Left ventricle myocardium inferior (tissue), 1 donor: ENCODE results near the gene HYDIN. TPM values are rescaled to one million over a fixed set of nuclear protein-coding genes. Genes with fewer than 3 reads are reported as not detected.

Experiments
- DNase-seq: peaks from one replicate; pipeline ENCODE4 v3.0.0-alpha.2; 2020
- H3K27ac ChIP-seq: fragments of 200-600 bp; replicated peaks from 2 replicates; pipeline ENCODE4 v1.8.0; 2021
- H3K27me3 ChIP-seq: fragments of 200-600 bp; 2 replicates; pipeline ENCODE4 v1.8.0; 2021; ENCODE audit warnings: low read depth
- H3K36me3 ChIP-seq: fragments of 200-600 bp; 2 replicates; pipeline ENCODE4 v1.8.0; 2021
- H3K4me1 ChIP-seq: fragments of 200-600 bp; 2 replicates; pipeline ENCODE4 v1.8.0; 2021
- H3K4me3 ChIP-seq: fragments of 200-600 bp; 2 replicates; pipeline ENCODE4 v1.8.0; 2021; ENCODE audit warnings: mild to moderate bottlenecking, moderate library complexity
- H3K9me3 ChIP-seq: fragments of 200-600 bp; replicated peaks from 2 replicates; pipeline ENCODE4 v1.8.0; 2021
- CTCF ChIP-seq: fragments of 200-600 bp; IDR thresholded peaks from 2 replicates; pipeline ENCODE4 v1.8.0; 2021; ENCODE audit warnings: antibody characterized with exemption, mild to moderate bottlenecking, borderline replicate concordance
- intact Hi-C: fragments of 100-400 bp; cut with micrococcal nuclease; formaldehyde crosslinking; loops from one replicate; pipeline ENCODE4 v1.11.0; 2022
- total RNA-seq: library from RNA; stranded (reverse); fragmentation: NEBNext Ultra II Directional; extraction: Animal tissue kit (Norgen Biotek cat#: 25700); gene quantifications from one replicate; pipeline ENCODE4 v1.2.1, GENCODE V29; 2021
- donor health status: DM: no; HTN: yes; CAD: no; lungs with severe emphysema.

HYDIN gene
- total RNA-seq, 1 donor from 2014 or later = 1.6 TPM

GRCh38 chr16:71254832-71255525 is 24.5 kb upstream of the HYDIN start:
- H3K9me3 ChIP-seq = no peaks in the 10 kb centered on the region
- intact Hi-C loops = no loop called here
- DNase-seq = no peak

GRCh38 chr16:71250461-71251235 is 20.1 kb upstream of the HYDIN start:
- intact Hi-C loops = no loop called here
- no peak overlapping the region for H3K4me3 ChIP-seq
- no peaks in the 10 kb centered on the region for H3K9me3 ChIP-seq
- no peak for TF ChIP-seq CTCF
- H3K4me1 ChIP-seq = no peaks in the 10 kb centered on the region
- DNase-seq = no peak
- H3K27me3 ChIP-seq = peaks cover 4% of the 10 kb centered on the region
- H3K27ac ChIP-seq = no peak overlapping the region
- no peaks in the 10 kb centered on the region for H3K36me3 ChIP-seq

More at GRCh38 chr16:71254832-71255525, 24.5 kb upstream of the HYDIN start:
- no peak overlapping the region for H3K27ac ChIP-seq
- H3K4me1 ChIP-seq = no peaks in the 10 kb centered on the region
- no peaks in the 10 kb centered on the region for H3K36me3 ChIP-seq
- peaks cover 2% of the 10 kb centered on the region for H3K27me3 ChIP-seq
- no peak overlapping the region for H3K4me3 ChIP-seq
- no peak for TF ChIP-seq CTCF

GRCh38 chr16:71249399-71249798 is 18.9 kb upstream of the HYDIN start:
- DNase-seq = no peak
- Histone ChIP-seq H3K27ac (no peak overlapping the region), H3K36me3 (no peaks in the 10 kb centered on the region), H3K4me1 (no peaks in the 10 kb centered on the region), H3K9me3 (no peaks in the 10 kb centered on the region), H3K27me3 (peaks cover 4% of the 10 kb centered on the region), H3K4me3 (no peak overlapping the region)
- TF ChIP-seq CTCF = no peak
- intact Hi-C loops = no loop called here

- no peak for DNase-seq
- Histone ChIP-seq H3K27ac (no peak overlapping the region), H3K9me3 (no peaks in the 10 kb centered on the region), H3K4me3 (no peak overlapping the region), H3K4me1 (no peaks in the 10 kb centered on the region), H3K27me3 (peaks cover 4% of the 10 kb centered on the region), H3K36me3 (no peaks in the 10 kb centered on the region)
- TF ChIP-seq CTCF = no peak
- intact Hi-C loops = no loop called here
These were observed 17.0 kb upstream of the HYDIN start for GRCh38 chr16:71247478-71247877.

GRCh38 chr16:71246309-71246708 is 15.8 kb upstream of the HYDIN start:
- no peak for TF ChIP-seq CTCF
- no peak overlapping the region for H3K4me3 ChIP-seq
- H3K36me3 ChIP-seq = no peaks in the 10 kb centered on the region
- peaks cover 4% of the 10 kb centered on the region for H3K27me3 ChIP-seq
- no peak for DNase-seq
- no peak overlapping the region for H3K27ac ChIP-seq
- H3K9me3 ChIP-seq = no peaks in the 10 kb centered on the region
- H3K4me1 ChIP-seq = no peaks in the 10 kb centered on the region
- intact Hi-C loops = no loop called here
